Endothelial cell (in vitro differentiated cells): ENCODE data around the gene ZNF565. TPM values are rescaled to one million over a fixed set of nuclear protein-coding genes. Genes with fewer than 3 reads are reported as not detected.

ENCODE experiments used
- DNase-seq: peaks from one replicate; pipeline ENCODE4 v3.0.0; 2021; ENCODE audit warnings: low spot score
- H3K27ac Mint-ChIP-seq: one replicate; pipeline ENCODE4 v1.8.0; 2021; ENCODE audit warnings: mixed read lengths, inconsistent platforms; ENCODE audit not compliant: unreplicated experiment
- H3K27me3 Mint-ChIP-seq: one replicate; pipeline ENCODE4 v1.8.0; 2021; ENCODE audit warnings: mild to moderate bottlenecking, moderate library complexity, mixed read lengths, inconsistent platforms; ENCODE audit not compliant: unreplicated experiment
- H3K36me3 Mint-ChIP-seq: one replicate; pipeline ENCODE4 v1.8.0; 2021; ENCODE audit warnings: mild to moderate bottlenecking, low read depth, mixed read lengths, inconsistent platforms; ENCODE audit not compliant: unreplicated experiment
- H3K4me1 Mint-ChIP-seq: one replicate; pipeline ENCODE4 v1.8.0; 2021; ENCODE audit warnings: mild to moderate bottlenecking, mixed read lengths, inconsistent platforms; ENCODE audit not compliant: unreplicated experiment
- H3K4me3 Mint-ChIP-seq: one replicate; pipeline ENCODE4 v1.8.0; 2021; ENCODE audit warnings: mild to moderate bottlenecking, mixed read lengths, inconsistent platforms; ENCODE audit not compliant: unreplicated experiment
- H3K9me3 Mint-ChIP-seq: one replicate; pipeline ENCODE4 v1.8.0; 2021; ENCODE audit warnings: mixed read lengths, inconsistent platforms; ENCODE audit not compliant: unreplicated experiment
- total RNA-seq: library from RNA; stranded (reverse); fragmentation: NEBNext Ultra II Directional; extraction: Animal tissue kit (Norgen Biotek cat#: 25700); gene quantifications from one replicate; pipeline ENCODE4 v1.2.1, GENCODE V29; 2021; ENCODE audit not compliant: unreplicated experiment
- TF ChIP-seq, protein P1 (sequence below): fragments of 200-600 bp; sonication (generic); IDR thresholded peaks from one replicate; pipeline ENCODE4 v1.5.0; 2021; ENCODE audit warnings: antibody characterized with exemption; ENCODE audit not compliant: unreplicated experiment

The ZNF565 gene
- total RNA-seq, 1 donor from 2014 or later, result 3.7 TPM

- H3K27me3 Mint-ChIP-seq, result no peaks in the 10 kb centered on the region
- no peak for DNase-seq
- no peaks in the 10 kb centered on the region for H3K4me1 Mint-ChIP-seq
- H3K27ac Mint-ChIP-seq, result no peak overlapping the region
- TF ChIP-seq, protein P1, sequence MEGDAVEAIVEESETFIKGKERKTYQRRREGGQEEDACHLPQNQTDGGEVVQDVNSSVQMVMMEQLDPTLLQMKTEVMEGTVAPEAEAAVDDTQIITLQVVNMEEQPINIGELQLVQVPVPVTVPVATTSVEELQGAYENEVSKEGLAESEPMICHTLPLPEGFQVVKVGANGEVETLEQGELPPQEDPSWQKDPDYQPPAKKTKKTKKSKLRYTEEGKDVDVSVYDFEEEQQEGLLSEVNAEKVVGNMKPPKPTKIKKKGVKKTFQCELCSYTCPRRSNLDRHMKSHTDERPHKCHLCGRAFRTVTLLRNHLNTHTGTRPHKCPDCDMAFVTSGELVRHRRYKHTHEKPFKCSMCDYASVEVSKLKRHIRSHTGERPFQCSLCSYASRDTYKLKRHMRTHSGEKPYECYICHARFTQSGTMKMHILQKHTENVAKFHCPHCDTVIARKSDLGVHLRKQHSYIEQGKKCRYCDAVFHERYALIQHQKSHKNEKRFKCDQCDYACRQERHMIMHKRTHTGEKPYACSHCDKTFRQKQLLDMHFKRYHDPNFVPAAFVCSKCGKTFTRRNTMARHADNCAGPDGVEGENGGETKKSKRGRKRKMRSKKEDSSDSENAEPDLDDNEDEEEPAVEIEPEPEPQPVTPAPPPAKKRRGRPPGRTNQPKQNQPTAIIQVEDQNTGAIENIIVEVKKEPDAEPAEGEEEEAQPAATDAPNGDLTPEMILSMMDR, result no peak
- H3K36me3 Mint-ChIP-seq, result no peaks in the 10 kb centered on the region
- no peaks in the 10 kb centered on the region for H3K9me3 Mint-ChIP-seq
- no peak overlapping the region for H3K4me3 Mint-ChIP-seq
Measured at GRCh38 chr19:36210497-36210896, 4.0 kb downstream of the ZNF565 start.

DNA sequence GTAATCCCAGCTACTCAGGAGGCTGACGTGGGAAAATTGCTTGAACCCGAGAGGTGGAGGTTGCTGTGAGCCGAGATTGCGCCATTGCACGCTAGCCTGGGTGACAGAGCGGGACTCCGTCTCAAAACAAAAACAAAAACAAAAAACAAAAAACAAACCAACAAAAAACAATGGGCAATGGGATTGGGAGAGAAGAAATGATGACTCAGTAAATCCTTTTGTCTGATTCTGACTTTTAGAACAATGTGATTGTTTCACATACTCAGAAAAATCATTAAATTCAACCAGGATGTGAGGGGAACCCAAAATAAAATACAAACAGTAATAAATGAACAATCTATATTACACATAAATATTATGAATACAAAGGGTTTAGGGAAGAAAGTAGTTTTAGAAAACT, 5.1 kb downstream of the ZNF565 start:
- no peak for DNase-seq
- H3K4me3 Mint-ChIP-seq, result no peak overlapping the region
- TF ChIP-seq, protein P1, result no peak
- no peaks in the 10 kb centered on the region for H3K36me3 Mint-ChIP-seq
- H3K4me1 Mint-ChIP-seq, result no peaks in the 10 kb centered on the region
- H3K27ac Mint-ChIP-seq, result no peak overlapping the region
- no peaks in the 10 kb centered on the region for H3K27me3 Mint-ChIP-seq
- no peaks in the 10 kb centered on the region for H3K9me3 Mint-ChIP-seq

- Mint-ChIP-seq H3K36me3 (no peaks in the 10 kb centered on the region), H3K4me1 (no peaks in the 10 kb centered on the region), H3K9me3 (no peaks in the 10 kb centered on the region), H3K27ac (no peak overlapping the region), H3K4me3 (no peak overlapping the region), H3K27me3 (no peaks in the 10 kb centered on the region)
- DNase-seq, result no peak
- TF ChIP-seq, protein P1, result no peak
Measured at GRCh38 chr19:36207605-36208252, 6.7 kb downstream of the ZNF565 start.

GRCh38 chr19:36203293-36203692, 11.2 kb downstream of the ZNF565 start:
- Mint-ChIP-seq H3K9me3 (no peaks in the 10 kb centered on the region), H3K4me1 (no peaks in the 10 kb centered on the region), H3K27me3 (no peaks in the 10 kb centered on the region), H3K36me3 (peaks cover 1% of the 10 kb centered on the region), H3K27ac (no peak overlapping the region), H3K4me3 (no peak overlapping the region)
- TF ChIP-seq, protein P1, result no peak
- DNase-seq, result no peak

DNA sequence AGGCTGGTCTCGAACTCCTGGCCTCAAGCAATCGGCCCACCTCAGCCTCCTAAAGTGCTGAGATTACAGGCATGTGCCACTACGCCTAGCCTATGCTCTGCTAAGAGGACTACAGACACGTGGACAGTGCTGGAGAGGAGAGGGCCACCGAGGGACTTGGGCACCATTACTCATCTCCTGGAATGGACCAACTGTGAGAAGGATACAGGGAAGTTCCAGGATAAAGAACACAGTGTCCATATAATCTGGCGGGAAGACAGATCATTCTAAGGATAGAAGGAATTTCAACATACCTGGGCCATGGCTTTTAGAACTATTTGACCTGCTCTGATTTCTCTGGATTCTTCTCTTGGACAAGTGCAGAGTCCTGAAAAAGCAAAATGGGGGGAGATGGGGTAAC, 12.8 kb downstream of the ZNF565 start:
- Mint-ChIP-seq H3K4me1 (no peaks in the 10 kb centered on the region), H3K27ac (no peak overlapping the region), H3K9me3 (no peaks in the 10 kb centered on the region), H3K36me3 (peaks cover 4% of the 10 kb centered on the region), H3K27me3 (no peaks in the 10 kb centered on the region), H3K4me3 (no peak overlapping the region)
- DNase-seq, result no peak
- TF ChIP-seq, protein P1, result no peak
